Kidney (tissue), 14 donors: Measurements from ENCODE around the gene C1orf35. TPM values are rescaled to one million over a fixed set of nuclear protein-coding genes. Genes with fewer than 3 reads are reported as not detected.

ENCODE experiments used
- DNase-seq, 5 donors: peaks; one replicate each; pipeline ENCODE4 v3.0.0-alpha.2; 2013 to 2020
- FAIRE-seq: peaks from 2 replicates; lab custom pipeline; 2012; peaks lifted over from hg19 to GRCh38; lab: Jason Lieb, UNC
- H3K27ac ChIP-seq, 2 donors: one replicate each; pipeline ENCODE4 v1.7.0; 2013; ENCODE audit warnings: low read depth in 2 of 2, low read length in 2 of 2, inconsistent platforms in 1 of 2
- H3K27me3 ChIP-seq: one replicate; pipeline ENCODE4 v1.7.1; 2013; ENCODE audit warnings: low read length, inconsistent platforms; ENCODE audit not compliant: control insufficient read depth, insufficient read depth
- H3K36me3 ChIP-seq, 3 donors: one replicate each; pipeline versions ENCODE4 v1.7.0 to v1.7.1; 2013; ENCODE audit warnings: low read length in 3 of 3, control low read depth in 1 of 3, inconsistent platforms in 1 of 3; ENCODE audit not compliant: insufficient read depth in 3 of 3, control insufficient read depth in 2 of 3
- H3K4me1 ChIP-seq, 3 donors: one replicate each; pipeline versions ENCODE4 v1.7.0 to v1.7.1; 2013; ENCODE audit warnings: low read length in 3 of 3, inconsistent platforms in 1 of 3, low read depth in 1 of 3; ENCODE audit not compliant: control insufficient read depth in 2 of 3, insufficient read depth in 2 of 3
- H3K4me3 ChIP-seq, 3 donors: one replicate each; pipeline versions ENCODE4 v1.7.0 to v1.8.1; 2013; ENCODE audit warnings: low read length in 3 of 3, control low read depth in 1 of 3, inconsistent platforms in 1 of 3
- H3K9ac ChIP-seq, 3 donors: one replicate each; pipeline versions ENCODE4 v1.7.0 to v1.7.1; 2013; ENCODE audit warnings: low read length in 3 of 3, control low read depth in 1 of 3, inconsistent platforms in 1 of 3
- H3K9me3 ChIP-seq, 3 donors: one replicate each; pipeline versions ENCODE4 v1.7.0 to v1.7.1; 2013; ENCODE audit warnings: low read length in 3 of 3, control low read depth in 1 of 3, inconsistent platforms in 1 of 3; ENCODE audit not compliant: control insufficient read depth in 2 of 3, insufficient read depth in 1 of 3
- intact Hi-C: fragments of 100-400 bp; cut with DNase I; formaldehyde crosslinking; loops from one replicate; pipeline ENCODE4 v1.11.1; 2022
- polyA plus RNA-seq: library from polyadenylated mRNA; stranded (reverse); fragments of 350-450 nt; fragmentation: Illumina TruSeq; extraction: RNeasy Lipid Tissue Mini Kit (QIAGEN cat#74804); gene quantifications from one replicate; pipeline ENCODE4 v1.2.3, GENCODE V29; 2014; ENCODE audit warnings: low read depth, low replicate concordance; ENCODE audit not compliant: insufficient read depth
- total RNA-seq: library from RNA; stranded (reverse); fragmentation: NEBNext Ultra II Directional; extraction: Animal tissue kit (Norgen Biotek cat#: 25700); gene quantifications from one replicate; pipeline ENCODE4 v1.2.1, GENCODE V29; 2021
- TF ChIP-seq, protein P1 (sequence below): IDR thresholded peaks from 3 replicates; pipeline ENCODE4 v1.5.1; 2012; ENCODE audit warnings: mild to moderate bottlenecking, moderate library complexity, borderline replicate concordance; ENCODE audit not compliant: insufficient read depth; ENCODE audit errors: extremely low read depth
- donor health status: control.
- donor health status: control.
- donor health status: control.
- donor health status: control.
- donor health status: control.
- donor health status: DM: yes; HTN: yes; CAD: no.
- donor health status: Normal renal cell carcinoma (clear cell type).

Gene C1orf35
- total and polyA plus RNA-seq, 2 donors from 2014 or later, result 17.4 to 17.6 TPM

DNA sequence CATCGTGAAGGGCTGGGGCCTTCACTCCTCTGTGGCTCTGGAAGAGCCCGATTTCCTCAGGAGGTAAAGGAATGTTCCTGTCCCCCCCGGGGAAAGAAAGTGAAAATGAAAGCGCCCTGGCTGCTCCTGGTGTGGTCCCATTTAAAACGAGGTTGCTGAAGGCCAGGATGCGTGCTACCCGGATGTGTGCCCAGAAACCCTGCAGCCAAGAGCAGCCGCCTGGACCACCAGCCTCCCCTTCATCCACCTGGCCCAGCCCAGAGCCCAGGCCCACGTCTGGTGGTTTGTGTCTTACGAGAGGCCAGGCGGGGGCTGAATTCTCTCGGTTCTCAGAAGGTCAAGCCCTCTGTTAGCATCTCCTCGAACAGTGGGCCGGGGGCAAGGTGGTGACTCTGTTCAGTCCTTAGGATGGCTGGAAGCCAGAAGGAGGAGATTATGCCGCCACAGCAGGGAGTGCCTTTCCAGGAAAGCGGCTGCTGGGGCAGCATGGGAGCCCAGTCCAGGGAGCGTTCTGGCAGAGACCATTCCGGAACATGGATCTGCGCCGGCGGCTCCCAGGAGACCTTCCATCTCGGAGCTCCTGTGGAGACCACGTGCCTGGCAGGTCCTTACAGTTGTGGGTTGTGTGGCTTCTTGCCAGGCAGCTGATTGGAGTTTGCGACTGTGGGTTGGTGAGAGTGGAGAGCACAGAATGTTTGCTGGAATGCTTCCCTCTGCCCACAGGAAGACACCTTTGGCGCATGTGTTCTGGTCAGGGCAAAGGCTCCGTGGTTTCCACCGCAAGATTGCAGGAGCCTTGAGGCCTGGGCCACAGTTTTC is 38.3 kb upstream of the C1orf35 start:
- DNase-seq (peak in 2 of 5 donors; percentile 63 to 86), FAIRE-seq (no peak)
- TF ChIP-seq, protein P1, sequence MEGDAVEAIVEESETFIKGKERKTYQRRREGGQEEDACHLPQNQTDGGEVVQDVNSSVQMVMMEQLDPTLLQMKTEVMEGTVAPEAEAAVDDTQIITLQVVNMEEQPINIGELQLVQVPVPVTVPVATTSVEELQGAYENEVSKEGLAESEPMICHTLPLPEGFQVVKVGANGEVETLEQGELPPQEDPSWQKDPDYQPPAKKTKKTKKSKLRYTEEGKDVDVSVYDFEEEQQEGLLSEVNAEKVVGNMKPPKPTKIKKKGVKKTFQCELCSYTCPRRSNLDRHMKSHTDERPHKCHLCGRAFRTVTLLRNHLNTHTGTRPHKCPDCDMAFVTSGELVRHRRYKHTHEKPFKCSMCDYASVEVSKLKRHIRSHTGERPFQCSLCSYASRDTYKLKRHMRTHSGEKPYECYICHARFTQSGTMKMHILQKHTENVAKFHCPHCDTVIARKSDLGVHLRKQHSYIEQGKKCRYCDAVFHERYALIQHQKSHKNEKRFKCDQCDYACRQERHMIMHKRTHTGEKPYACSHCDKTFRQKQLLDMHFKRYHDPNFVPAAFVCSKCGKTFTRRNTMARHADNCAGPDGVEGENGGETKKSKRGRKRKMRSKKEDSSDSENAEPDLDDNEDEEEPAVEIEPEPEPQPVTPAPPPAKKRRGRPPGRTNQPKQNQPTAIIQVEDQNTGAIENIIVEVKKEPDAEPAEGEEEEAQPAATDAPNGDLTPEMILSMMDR, result no peak
- H3K36me3 ChIP-seq, result peaks cover 0 to 6% (median 0%) of the 10 kb centered on the region in 3 donors
- H3K27me3 ChIP-seq, result no peaks in the 10 kb centered on the region
- H3K4me1 ChIP-seq, result peaks cover 0 to 32% (median 20%) of the 10 kb centered on the region in 3 donors
- no peaks in the 10 kb centered on the region for H3K9me3 ChIP-seq
- peak overlapping the region in 2 of 3 donors; percentile 49 to 83 for H3K9ac ChIP-seq
- peak overlapping the region; percentile 30 to 94 for H3K27ac ChIP-seq
- intact Hi-C loops, result no loop called here
- peak overlapping the region; percentile 68 to 86 (median 79) for H3K4me3 ChIP-seq

- Histone ChIP-seq H3K4me3 (peak overlapping the region; percentile 68 to 86 (median 79)), H3K36me3 (peaks cover 0 to 3% (median 0%) of the 10 kb centered on the region in 3 donors), H3K9me3 (no peaks in the 10 kb centered on the region), H3K27me3 (no peaks in the 10 kb centered on the region), H3K4me1 (peaks cover 0 to 32% (median 20%) of the 10 kb centered on the region in 3 donors), H3K9ac (peak overlapping the region; percentile 38 to 83 (median 51)), H3K27ac (peak overlapping the region; percentile 94 to 97)
- intact Hi-C loops, result no loop called here
- TF ChIP-seq, protein P1, result no peak
- DNase-seq, result no peak
- FAIRE-seq, result no peak
These were observed 37.6 kb upstream of the C1orf35 start for GRCh38 chr1:228140724-228141225.

- no peaks in the 10 kb centered on the region for H3K27me3 ChIP-seq
- peaks cover 0 to 32% (median 20%) of the 10 kb centered on the region in 3 donors for H3K4me1 ChIP-seq
- peak within 1 kb of the TSS; percentile 94 to 97 for H3K27ac ChIP-seq
- FAIRE-seq, result peak; percentile 97
- peak; percentile 99 to 100 (median 99) for DNase-seq
- peak within 1 kb of the TSS; percentile 68 to 86 (median 79) for H3K4me3 ChIP-seq
- intact Hi-C loops, result no loop called here
- no peaks in the 10 kb centered on the region for H3K9me3 ChIP-seq
- no peaks in the 10 kb centered on the region for H3K36me3 ChIP-seq
- H3K9ac ChIP-seq, result peak within 1 kb of the TSS; percentile 38 to 83 (median 55)
- TF ChIP-seq, protein P1, result no peak
These were observed 37.0 kb upstream of the C1orf35 start, which contains the start of gene GUK1 for GRCh38 chr1:228139931-228140723. GUK1 (plus strand) TSS chr1:228140279; CDS start chr1:228140303, 24 bp downstream.
